ENCODE results near the gene CPXM2.

- TF ChIP-seq CTCF (IDR thresholded peaks at IDR 0.05; ENCODE audit: insufficient read depth, low read length, poor library complexity, severe bottlenecking) (no peak), EZH2phosphoT487 (conservative IDR thresholded peaks at IDR 0.05; ENCODE audit: low read length) (no peak)
Observed at GRCh38 chr10:123766761-123767160, 124.8 kb downstream of the CPXM2 start.

Measured in SU-DHL-6 (cell line).